Astrocyte of the cerebellum (primary cell): Measurements from ENCODE around the gene GALNT10.

Experiments used
- DNase-seq: peaks from one replicate; pipeline ENCODE4 v3.0.0-alpha.2; 2011; ENCODE audit warnings: low read depth
- H3K4me3 ChIP-seq: 2 replicates; pipeline ENCODE4 v1.5.1; 2011; ENCODE audit warnings: mild to moderate bottlenecking, low read depth, low read length, moderate library complexity
- in situ Hi-C: cut with HindIII; loops from 2 replicates; pipeline ENCODE4 v1.10.0; 2017; ENCODE audit warnings: low sequenced_read_pairs
- TF ChIP-seq, protein P1 (sequence below): IDR thresholded peaks from 2 replicates; pipeline ENCODE4 v1.5.1; 2012; ENCODE audit warnings: low read length, low read depth, moderate library complexity, mild to moderate bottlenecking; ENCODE audit errors: missing control alignments

GALNT10 gene

DNA sequence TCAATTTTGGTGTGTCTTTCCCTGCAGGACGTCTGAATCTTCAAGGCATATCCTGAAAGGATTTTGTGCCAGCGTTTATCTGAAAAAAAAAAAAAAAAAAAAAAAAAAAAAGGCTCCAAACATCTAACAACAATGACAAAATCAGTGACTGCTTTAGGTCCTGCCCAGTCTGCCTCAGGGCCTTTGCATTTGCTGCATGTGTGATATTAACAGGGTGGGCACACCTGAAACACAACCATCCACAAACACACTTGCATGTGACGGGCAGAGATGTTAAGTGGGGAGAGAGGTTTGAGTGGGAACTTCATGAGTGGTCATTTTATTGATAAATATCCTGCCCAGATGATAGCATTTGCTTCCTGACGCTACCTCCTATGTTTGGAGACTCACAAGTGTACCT, 172.9 kb downstream of the GALNT10 start:
- TF ChIP-seq, protein P1, sequence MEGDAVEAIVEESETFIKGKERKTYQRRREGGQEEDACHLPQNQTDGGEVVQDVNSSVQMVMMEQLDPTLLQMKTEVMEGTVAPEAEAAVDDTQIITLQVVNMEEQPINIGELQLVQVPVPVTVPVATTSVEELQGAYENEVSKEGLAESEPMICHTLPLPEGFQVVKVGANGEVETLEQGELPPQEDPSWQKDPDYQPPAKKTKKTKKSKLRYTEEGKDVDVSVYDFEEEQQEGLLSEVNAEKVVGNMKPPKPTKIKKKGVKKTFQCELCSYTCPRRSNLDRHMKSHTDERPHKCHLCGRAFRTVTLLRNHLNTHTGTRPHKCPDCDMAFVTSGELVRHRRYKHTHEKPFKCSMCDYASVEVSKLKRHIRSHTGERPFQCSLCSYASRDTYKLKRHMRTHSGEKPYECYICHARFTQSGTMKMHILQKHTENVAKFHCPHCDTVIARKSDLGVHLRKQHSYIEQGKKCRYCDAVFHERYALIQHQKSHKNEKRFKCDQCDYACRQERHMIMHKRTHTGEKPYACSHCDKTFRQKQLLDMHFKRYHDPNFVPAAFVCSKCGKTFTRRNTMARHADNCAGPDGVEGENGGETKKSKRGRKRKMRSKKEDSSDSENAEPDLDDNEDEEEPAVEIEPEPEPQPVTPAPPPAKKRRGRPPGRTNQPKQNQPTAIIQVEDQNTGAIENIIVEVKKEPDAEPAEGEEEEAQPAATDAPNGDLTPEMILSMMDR: no peak
- no peak overlapping the region for H3K4me3 ChIP-seq
- in situ Hi-C loops: no loop called here
- DNase-seq: no peak

DNA sequence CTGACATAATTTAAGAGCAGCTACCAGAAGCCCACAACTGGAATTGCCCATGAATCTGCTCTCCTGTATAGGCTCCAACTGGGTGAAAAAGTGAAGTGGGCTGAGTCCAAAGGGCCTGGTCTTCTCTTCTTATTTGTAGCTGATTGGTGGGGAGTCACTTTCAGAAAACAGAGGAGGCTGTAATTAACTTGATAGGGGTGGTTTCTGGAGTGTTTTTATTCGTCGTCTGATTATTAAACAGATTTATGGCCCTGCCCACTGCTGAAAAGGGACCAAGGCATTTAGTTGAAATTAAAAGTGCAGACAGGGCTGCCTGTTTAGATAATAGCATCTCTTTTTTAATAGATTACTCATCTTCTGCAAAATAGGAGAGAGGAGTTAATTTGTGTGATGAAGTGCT, 174.2 kb downstream of the GALNT10 start:
- TF ChIP-seq, protein P1: no peak
- no peak overlapping the region for H3K4me3 ChIP-seq
- in situ Hi-C loops: no loop called here
- no peak for DNase-seq

GRCh38 chr5:154365823-154366222, 175.3 kb downstream of the GALNT10 start:
- in situ Hi-C loops: no loop called here
- no peak for DNase-seq
- no peak overlapping the region for H3K4me3 ChIP-seq
- TF ChIP-seq, protein P1: no peak

- no peak overlapping the region for H3K4me3 ChIP-seq
- TF ChIP-seq, protein P1: no peak
- DNase-seq: no peak
- in situ Hi-C loops: no loop called here
Measured at GRCh38 chr5:154366353-154366752, 175.8 kb downstream of the GALNT10 start.

GRCh38 chr5:154367101-154367500, 176.6 kb downstream of the GALNT10 start:
- TF ChIP-seq, protein P1: no peak
- H3K4me3 ChIP-seq: no peak overlapping the region
- DNase-seq: no peak
- in situ Hi-C loops: no loop called here

DNA sequence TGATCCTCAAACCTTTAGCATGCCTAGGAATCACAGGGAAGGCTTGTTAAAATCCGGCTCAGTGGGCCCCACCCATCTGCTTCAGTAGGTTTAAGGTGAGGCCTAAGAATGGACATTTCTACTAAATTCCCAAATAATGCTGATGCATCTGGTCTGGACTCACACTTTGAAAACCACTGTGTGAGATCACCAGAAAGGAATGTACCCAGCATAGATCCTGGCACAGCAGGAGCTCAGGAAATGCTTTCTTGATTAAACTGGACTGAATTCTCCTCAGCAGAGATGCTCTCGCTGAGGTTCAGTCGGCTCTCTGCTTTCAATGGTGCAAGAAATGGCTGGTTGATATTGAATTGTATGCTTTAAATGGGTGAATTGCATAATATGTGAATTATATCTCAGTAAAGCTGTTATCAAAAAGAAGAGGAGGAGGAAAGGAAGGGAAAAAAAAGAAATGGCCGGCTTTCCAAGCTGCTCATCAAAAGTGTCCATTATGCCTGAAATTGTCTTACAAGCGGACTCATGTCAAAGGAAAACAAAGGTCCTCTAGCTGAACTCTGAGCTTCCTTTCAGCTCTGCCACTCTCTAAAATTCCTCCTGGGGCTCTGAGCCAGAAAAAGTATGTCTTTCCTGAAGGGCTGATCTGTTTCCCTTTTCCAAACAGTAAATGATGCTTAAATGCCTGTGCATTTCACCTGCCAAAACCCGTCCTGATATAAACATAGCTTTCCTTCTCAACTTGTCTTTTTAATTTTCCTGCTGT, 177.7 kb downstream of the GALNT10 start:
- peak; percentile 95 for DNase-seq
- in situ Hi-C loops: no loop called here
- TF ChIP-seq, protein P1: no peak
- H3K4me3 ChIP-seq: no peak overlapping the region
